ENCODE data around the gene TMPRSS9.
"Not testable (repeated sequence)": the region's sequence is repeated elsewhere in the genome, so short reads cannot be mapped to it uniquely, and the experiment has no call there.

The TMPRSS9 gene

GRCh38 chr19:2343289-2343982, 16.6 kb upstream of the TMPRSS9 start:
- DNase-seq: no peak

DNA sequence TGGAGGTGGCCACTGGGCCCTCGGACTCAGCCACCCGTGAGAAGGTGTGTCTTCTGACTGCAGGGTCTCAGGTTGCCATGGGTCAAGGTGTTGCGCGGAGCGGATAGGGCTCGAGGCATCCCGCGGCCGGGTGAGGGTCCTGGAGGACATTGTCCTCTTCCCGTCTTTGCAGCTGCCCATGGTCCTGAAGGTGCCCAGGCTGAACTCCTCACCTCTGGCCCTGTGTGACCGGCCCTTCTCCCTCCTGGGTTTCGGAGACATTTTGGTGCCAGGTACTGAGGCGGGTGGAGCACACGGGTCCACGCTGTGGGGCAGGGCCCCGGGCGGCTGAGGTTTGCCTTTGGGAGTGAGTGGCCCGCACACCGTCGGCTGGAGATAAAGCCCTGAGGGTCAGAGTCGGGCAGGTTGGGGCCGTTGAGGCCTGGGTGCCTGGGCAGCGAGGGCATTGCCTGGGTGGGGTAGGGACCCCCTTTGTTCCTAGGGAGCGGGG, 15.6 kb upstream of the TMPRSS9 start:
- DNase-seq: no peak

DNA sequence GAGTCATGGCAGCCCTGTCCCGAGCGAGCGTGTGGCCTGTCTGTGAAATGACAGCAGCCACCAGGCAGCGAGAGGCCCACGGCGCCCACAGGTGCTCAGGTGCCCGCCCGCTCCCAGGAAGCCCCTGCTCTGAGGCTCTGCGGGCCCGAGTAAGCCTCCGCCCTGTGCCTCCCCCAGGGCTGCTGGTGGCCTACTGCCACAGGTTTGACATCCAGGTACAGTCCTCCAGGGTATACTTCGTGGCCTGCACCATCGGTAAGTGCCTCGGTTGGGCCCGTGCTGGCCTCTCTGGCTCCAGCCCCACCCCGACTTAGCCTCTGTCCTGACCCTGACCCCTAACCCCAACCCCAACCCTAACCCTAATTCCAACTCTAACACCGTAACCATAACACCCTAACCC, 15.0 kb upstream of the TMPRSS9 start:
- no peak for DNase-seq

- no peak for DNase-seq
Measured at GRCh38 chr19:2345794-2346663, 14.0 kb upstream of the TMPRSS9 start.

DNA sequence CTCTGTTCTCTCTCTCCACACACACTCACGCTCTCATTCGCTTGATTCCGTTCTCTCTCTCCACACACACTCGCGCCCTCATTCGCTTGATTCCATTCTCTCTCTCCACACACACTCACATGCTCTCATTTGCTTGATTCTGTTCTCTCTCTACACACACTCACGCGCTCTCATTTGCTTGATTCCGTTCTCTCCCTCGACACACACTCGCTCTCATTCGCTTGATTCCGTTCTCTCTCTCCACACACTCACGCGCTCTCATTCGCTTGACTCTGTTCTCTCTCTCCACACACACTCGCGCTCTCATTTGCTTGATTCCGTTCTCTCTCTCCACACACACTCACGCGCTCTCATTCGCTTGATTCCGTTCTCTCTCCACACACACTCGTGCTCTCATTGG, 10.2 kb upstream of the TMPRSS9 start:
- DNase-seq: not testable (repeated sequence)

- no peak for DNase-seq
Measured at GRCh38 chr19:2350656-2351055, 9.4 kb upstream of the TMPRSS9 start.

DNA sequence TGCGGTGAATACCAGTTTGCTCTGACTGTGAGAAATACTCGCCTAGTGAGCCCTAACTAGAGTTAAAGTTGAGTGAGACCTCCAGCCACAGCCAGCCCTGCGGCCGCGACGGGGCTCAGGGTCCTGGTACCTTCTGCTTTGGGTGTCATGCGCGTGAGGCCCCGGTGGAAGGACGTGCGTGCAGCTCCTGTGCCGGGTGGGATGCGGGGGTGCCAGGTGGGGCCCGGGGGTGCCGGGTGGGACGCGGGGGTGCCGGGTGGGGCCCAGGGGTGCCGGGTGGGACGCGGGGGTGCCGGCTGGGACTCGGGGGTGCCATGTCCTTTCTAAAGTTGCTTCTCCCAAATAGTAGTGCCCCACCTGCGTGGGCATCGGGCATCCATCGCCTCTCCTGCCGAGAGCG, 8.5 kb upstream of the TMPRSS9 start:
- DNase-seq: no peak

- no peak for DNase-seq
Measured at GRCh38 chr19:2352121-2352520, 7.9 kb upstream of the TMPRSS9 start.

- no peak for DNase-seq
Measured at GRCh38 chr19:2353159-2353886, 6.7 kb upstream of the TMPRSS9 start.

GRCh38 chr19:2353887-2354592, 6.0 kb upstream of the TMPRSS9 start:
- DNase-seq: no peak

GRCh38 chr19:2354670-2355069, 5.4 kb upstream of the TMPRSS9 start:
- no peak for DNase-seq

DNA sequence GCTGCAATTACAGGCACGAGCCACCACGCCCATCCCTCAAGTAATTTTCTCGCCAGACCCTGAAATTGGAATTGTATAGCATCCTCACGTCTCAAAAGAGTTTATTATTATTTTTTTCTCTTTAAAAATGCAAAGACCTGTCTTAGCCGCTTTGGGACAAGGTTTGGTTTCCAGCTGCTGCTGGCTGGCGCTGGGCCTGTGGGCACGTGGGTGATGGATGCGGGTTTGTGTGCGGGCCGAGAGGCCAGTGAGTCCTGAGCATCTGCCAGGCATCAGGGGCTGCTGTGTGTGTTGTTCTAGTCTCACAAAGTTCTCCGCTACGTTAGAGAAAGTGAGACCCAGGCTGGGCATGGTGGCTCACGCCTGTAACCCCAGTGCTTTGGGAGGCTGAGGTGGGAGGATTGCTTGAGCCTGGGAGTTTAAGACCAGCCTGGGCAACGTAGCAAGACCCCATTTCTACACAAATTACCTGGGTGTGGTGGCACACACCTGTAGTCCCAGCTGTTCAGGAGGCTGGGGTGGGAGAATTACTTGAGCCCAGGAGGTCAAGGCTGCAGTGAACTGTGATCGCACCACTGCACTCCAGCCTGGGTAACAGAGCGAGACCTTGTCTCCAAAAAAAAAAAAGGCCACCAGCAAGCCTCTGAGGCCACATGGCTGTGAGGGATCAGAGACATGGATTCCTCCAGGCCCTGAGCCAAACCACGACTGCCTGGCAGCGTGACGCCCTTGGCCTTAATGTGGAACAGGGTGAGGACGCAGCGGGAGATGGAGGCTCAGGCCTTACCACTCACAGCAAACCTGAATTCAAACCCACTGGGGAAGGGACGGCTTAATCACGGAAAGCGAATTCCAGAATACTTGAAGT, 4.7 kb upstream of the TMPRSS9 start:
- DNase-seq: no peak

DNA sequence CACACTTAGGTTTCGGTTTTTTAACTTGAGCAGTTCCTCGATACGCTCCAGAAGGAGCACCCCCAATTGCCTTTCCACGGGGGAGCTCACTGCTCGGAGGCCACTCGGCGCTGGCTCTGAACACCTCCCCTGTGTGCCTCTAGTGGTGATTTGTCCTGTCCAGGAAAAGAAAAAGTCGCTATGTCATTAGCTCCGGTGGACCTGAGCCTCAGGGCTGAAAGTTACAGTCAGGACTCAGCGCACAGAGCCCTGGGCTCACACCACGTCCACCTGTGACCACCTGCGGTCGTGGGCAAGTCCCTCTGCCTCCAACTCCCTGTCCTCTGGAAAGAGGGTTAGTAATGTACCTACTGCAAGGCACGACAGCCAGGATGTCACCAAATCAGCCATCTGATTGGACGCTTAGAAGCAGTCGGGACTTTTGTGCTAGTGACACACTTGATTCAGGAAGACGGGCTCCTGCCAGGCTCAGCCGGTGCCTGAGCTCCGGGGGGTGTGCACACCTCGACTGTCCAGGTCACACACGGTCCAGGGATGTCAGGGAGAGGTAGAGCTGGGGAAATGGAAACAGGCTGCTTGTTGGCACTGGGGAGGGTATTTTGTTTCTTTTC, 3.9 kb upstream of the TMPRSS9 start:
- DNase-seq: no peak

DNA sequence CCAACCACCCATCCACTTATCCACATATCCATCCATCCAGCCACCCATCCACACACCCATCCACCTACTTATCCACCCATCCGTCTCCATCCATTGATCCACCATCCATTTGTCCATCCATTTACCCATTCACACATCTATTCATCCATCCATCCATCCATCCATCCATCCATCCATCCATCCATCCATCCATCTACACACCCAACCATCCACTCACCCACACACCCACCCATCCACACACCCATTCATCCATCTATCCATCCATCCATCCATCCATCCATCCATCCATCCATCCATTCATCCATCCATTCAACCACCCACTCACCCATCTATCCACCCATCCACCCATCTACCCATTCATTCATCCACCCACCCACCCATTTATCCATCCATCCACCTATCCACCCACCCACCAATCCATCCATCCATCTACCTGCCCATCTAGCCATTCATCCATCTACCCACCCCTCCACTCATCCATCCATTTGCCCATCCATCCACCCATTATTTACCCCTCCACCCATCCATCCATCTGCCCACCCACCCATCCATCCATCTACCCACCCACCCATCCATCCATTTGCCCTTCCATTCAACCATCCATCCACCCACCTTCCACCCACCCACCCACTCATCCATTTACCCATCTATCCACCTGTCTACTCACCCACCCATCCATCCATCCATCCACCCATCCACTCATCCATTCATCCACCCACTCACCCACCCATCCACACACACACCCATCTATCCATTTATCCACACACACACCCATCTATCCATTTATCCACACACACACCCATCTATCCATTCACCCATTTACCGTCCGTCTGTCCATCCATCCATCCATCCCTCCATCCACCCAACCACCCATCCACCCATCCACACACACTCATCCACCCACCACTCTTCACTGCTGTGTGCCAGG, 2.5 kb upstream of the TMPRSS9 start:
- no peak for DNase-seq

DNA sequence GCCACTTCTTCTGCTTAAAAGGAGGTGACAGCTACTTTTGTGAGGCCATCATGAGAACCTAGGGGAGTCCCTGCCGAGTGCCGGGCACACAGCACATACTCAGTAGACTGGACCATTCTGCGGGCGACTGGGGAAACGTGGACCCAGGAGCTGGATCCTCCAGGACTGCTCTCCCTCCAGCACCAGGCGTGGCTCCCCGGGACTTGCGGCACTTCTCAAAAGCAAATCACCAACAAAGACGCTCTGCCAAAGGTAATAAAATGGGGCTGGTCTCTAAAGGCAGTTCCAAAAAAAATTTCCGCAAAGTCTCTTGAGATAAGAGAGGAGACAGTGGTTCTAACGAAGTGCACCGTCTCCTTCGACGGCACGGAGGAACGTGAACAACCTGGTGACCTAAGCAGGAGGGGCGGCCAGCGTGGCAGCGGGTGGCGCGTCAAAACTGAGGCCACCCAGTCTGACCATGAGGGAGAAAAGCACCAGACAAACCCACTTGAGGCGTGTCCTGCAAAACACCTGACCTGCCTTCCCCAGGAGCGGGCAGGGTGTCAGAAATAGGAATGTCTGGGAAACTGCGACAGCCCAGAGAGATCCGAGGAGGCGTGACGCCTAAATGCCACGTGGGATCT, 1.4 kb upstream of the TMPRSS9 start:
- DNase-seq: no peak

GRCh38 chr19:2360833-2361232, 768 bp downstream of the TMPRSS9 start:
- no peak for DNase-seq

DNA sequence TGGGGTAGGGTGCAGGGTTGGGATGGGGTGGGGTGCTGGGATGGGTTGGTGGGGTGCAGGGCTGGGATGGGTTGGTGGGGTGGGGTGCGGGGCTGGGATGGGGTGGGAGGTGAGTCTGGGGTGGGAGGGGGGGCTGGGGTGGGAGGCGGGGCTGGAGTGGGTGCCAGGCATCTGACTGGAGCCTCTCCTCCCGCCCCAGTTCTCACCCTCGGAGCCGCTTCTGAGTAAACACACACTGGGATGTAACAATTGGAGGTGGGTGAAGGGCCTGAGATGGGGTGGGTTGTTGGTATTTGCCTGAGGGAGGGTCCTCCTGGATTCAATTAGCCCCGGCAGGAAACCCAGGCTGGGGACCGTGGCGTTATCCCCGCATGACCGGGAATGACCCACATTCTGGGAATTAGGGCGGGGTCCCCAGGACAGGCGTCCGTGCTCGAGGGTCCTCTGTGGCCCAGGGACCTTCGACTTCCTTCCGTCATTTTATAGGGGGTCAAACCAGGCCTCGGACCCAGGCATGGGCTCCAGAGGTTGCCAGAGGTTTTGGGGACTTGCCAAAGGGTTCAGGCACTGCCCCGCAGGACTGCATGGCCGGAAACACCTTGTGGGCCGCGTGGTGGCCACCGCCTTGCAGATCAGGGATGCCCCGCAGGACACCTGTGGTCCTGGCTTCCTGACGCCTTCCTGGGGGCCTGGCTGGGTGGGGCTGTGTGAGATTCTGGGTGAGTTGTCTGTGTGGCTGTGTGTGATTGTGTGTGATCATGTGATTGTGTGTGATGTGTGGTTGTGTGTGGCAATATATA, 1.4 kb downstream of the TMPRSS9 start:
- DNase-seq: no peak

DNA sequence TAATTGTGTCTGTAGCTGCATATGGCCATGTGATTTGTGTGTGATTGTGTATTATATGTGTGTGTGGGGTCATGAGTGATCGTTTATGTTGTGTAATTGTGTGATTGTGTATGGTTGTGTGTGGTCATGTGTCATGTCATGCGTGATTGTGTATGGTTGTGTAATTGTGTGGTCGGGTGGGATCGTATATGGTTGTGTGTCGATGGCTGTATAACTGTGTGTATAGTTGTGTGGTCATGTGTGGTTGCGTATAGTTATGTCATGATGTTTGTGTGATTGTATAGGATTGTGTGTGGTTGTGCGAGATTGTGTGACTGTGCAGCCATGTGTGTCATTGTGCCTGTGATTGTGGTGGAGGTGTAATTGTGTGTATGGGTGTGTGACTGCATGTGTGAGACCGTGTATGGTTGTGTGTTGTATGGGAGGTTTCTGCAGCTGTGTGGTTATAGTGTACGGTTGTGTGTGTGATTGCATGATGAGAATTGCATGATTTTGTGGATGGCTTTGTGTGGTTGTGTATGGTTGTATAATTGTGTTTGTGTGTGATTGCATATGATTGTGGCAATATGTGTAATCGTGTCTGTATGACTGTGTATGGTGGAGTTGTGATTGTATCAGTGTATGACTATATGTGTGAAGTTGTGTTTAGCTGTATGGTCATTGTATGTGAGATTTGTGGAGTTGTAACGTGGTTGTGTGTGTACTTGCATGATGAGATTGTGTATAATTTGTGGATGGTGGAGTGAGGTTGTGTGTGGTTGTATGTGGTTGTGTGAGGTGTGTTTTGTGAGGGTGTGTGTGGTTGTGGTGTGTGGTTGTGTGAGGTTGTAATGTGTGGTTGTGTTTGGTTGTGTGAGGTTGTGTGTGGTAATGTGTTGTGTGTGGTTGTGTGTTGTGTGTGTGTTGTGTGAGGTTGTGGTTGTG, 2.2 kb downstream of the TMPRSS9 start:
- no peak for DNase-seq
